Measurements from ENCODE around the gene GRK4.
"Not testable (repeated sequence)": the region's sequence is repeated elsewhere in the genome, so short reads cannot be mapped to it uniquely, and the experiment has no call there.

The GRK4 gene

DNA sequence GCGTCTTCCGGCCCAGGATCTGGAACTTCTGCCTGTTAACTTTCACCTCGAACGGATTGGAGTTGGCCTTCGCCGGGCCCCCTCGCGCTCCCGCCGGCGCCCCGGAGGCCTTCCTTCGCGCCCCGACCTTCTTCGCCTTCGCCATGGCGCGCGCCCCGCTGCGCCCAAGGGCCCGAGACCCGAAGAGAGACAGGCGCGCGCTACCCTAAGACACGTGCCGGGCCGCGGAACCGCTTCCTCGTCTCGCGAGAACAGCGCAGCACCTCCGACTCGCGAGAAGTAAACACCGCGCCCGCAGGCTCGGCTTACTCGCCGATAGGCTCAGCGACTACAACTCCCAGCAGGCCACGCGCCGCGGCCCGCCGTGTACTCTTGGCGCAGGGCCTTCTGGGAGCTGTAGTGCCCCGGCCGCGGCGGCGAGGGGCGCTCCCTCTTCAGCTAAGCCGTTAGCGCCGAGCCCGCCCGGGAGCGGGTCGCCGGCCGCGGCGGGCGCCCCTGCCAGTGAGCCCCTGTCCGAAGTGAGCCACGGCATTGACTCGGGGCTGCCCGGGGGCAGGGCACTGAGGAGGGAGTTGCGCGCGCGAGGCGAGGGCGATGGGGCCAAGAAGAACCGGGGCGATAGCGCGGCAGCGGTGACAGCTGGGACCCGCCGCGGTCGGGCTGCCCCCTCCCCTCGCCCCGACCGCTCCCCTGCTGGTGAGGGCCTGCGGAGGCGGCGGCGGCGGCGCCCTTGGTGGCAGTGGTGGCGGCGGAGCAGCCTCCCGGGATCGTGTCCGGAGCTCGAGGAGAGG, at the start of gene GRK4, which contains the start of gene NOP14:
GRK4 (plus strand) TSS at position 397 of the 791 bp plus-strand sequence. CDS start 500 bp downstream, outside the sequence.
NOP14 (minus strand) TSS at position 232 of the 791 bp plus-strand sequence; CDS start at position 145, 87 bp downstream.
- peak; percentile 98 for DNase-seq

DNA sequence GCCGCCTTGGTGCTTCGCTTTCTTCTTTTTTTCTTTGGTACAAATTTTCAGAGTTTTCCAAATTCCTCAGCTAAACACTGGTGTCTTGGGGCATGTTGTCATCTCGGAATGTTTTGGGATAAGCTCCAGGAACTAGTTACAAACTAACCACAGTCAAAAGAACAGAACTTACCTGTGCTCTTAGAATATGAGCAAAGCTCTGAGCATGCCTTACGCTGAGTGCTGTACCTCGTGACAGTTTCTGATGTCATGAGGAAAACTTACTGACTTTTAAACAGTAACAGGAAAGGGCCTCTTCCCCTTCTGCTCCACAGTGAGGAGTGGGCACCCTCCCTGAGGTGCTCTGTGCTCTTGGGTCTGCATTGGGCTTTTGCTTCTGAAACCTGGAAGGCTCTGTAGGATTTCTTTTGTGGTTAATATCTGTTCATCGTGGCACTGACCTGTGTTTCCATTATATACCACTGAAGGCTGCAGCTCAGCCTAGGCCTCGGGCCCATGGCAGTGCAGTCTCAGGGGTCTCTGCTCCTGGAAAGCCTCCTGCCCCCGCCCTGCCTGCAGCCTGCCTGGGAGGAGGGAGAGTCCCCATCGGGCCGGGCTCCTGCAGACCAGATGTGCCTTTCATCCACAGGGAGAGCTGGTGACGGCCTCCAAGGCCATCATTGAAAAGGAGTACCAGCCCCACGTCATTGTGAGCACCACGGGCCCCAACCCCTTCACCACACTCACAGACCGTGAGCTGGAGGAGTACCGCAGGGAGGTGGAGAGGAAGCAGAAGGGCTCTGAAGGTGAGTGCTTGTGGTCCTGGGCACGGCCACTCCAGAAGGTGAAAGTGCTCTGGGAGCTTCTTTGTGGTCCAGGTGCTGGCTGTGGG, 48.9 kb upstream of the GRK4 start:
- no peak for DNase-seq

DNA sequence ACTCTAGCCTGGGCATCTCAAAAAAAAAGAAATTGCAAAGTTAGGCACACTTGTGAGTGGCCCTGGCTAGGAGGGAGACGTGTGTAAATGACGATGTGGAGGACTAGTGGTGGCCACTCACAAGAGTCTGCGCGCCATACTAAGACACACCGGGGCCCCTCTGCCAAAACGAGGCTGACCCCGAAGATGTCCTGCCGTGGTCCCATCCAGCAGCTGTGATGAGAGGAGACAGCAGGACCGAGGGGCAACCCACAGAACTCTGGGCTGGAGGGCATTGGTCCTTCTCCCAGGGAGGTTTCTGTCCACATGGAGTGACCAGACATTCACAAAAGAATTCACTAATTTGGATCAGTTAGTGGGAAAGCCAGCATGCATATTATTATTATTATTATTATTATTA, 47.6 kb upstream of the GRK4 start:
- DNase-seq, result no peak

DNA sequence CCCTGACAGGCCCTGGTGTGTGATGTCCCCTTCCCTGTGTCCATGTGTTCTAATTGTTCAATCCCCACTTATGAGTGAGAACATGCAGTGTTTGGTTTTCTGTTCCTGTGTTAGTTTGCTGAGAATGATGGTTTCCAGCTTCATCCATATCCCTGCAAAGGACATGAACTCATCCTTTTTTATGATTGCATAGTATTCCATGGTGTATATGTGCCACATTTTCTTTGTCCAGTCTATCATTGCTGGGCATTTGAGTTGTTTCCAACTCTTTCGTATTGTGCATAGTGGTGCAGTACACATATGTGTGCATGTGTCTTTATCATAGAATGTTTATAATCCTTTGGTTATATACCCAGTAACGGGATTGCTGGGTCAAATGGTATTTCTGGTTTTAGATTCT, 46.7 kb upstream of the GRK4 start:
- not testable (repeated sequence) for DNase-seq

DNA sequence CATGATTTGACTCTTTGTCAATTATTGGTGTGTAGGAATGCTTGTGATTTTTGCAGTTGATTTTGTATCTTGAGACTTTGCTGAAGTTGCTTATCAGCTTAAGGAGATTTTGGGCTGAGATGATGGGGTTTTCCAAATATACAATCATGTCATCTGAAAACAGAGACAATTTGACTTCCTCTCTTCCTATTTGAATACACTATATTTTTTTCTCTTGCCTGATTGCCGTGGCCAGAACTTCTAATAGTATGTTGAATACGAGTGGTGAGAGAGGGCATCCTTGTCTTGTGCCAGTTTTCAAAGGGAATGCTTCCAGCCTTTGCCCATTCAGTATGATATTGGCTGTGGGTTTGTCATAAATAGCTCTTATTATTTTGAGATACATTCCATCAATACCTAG, 45.1 kb upstream of the GRK4 start:
- not testable (repeated sequence) for DNase-seq

DNA sequence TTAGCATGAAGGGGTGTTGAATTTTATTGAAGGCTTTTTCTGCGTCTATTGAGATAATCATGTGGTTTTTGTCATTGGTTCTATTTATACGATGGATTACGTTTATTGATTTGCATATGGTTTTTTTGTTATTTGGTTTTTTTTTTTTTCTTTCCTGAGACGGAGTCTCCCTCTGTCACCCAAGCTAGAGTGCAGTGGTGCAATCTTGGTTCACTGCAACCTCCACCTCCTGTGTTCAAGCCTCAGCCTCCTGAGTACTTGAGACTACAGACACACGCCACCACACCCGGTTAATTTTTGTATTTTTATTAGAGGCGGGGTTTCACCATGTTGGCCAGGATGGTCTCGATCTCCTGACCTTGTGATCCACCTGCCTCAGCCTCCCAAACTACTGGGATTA, 44.7 kb upstream of the GRK4 start:
- DNase-seq, result not testable (repeated sequence)

DNA sequence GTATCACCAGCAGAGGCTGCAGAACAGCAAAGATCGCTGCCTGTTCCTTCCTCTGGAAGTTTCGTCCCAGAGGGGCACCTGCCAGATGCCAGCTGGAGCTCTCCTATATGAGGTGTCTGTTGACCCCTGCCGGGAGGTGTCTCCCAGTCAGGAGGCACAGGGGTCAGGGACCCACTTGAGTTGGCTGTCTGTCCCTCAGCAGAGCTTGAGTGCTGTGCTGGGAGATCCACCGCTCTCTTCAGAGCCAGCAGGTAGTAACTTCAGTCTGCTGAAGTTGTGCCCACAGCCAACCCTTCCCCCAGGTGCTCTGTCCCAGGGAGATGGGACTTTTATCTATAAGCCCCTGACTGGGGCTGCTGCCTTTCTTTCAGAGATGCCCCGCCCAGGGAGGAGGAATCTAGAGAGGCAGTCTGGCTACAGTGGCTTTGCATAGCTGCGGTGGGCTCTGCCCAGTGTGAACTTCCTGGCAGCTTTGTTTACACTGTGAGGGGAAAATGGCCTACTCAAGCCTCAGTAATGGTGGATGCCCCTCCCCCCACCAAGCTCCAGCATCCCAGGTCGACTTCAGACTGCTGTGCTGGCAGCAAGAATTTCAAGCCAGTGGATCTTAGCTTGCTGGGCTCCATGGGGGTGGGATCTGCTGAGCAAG, 40.8 kb upstream of the GRK4 start:
- DNase-seq, result peak; percentile 50

DNA sequence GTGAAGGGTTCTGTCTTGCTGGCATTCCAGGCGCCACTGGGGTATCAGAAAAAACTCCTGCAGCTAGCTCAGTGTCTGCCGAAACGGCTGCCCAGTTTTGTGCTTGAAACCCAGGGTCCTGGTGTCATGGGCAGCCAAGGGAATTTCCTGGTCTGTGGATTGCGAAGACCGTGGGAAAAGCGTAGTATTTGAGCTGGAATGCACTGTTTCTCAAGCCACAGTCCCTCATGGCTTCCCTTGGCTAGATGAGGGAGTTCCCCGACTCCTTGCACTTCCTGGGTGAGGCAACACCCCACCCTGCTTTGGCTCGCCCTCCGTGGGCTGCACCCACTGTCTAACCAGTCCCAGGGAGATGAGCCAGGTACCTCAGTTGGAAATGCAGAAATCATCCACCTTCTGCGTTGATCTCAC, 40.2 kb upstream of the GRK4 start:
- no peak for DNase-seq

DNA sequence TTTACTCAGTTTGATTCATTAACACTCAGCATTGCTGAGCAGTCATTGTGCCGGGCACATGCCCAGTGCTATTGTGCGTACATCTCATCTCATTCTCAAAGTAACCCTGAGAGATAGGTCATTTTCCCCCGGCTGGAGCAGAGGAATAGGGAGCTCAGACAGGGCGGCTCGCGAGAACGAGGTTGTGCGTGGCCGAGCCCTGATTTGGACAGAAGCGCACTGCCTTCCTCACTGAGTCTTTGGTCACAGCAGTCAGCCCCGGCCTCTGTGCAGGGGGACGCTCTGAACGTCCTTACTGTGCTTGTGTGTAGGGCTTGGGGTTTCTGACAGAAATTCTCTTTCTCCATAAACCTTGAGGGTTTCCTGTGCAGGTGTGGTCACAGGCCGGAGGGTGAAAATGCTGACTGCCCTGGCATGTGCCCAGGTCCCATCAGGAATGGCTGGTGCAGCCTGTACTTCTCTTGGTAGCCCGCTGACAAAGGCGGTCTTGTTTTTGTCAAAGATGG, 39.6 kb upstream of the GRK4 start:
- DNase-seq, result no peak

DNA sequence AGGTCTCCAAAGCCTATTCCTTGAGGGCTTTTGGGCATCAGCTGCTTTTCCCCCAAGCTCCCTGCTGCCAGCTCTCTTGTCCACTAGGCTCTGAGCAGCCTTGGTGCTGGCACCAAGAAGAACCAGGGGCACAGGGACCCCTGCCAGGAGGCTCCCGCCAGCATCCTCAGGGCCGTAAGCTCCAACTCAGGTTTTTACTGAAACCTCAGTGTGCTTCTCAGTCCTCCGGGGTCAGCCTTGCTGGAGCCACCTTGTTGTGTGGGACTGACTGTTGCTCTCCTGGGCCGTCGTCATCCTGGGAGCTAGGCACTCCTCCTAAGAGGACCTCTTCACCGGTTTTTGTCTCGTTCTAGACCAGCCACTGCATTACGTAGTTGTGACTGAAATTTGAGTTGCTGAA, 39.1 kb upstream of the GRK4 start:
- no peak for DNase-seq

DNA sequence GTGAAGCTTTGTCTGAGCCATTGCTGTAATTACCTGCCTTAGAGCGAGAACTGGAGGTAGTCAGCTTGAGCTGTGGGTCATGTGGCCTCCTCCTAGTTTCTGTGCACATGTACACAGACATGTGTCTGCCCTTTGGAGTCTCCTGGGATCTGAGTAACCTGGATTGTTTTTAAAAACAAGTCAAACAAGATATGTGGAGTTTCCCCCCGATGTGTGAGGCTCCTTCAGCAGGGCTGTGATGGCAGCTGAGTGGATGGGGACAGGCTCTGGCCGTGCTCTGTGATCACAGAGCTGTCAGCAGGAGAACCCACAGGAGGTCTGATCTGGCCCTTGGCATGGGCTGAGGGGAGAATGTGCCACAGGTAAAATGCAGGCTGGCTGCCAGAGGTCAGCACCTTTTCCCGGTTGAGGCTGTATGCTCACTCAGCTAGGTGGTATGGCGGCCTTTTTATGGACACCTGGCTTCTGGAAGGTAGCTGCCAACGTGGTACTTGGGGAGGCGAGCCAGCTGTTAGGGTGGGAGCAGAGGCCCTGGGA, 38.5 kb upstream of the GRK4 start:
- no peak for DNase-seq

DNA sequence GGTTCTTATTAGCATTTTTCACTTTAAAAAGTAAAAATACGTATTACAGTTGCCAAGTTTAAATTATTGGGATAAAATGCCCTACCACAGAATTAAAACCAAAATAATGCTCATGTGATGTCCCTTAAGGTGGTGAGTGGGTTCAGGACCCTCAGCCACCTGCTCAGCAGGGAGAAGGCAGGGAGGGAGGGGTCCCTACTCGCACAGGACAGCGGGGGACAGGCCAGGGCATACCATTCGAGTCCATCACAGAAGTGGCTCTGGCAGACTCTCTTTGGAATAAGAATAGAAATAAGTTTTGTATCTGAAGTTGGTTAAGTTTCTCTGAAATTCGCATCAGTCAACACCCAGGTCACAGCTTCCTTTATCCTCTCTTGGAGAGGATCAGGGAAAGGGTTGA, 37.9 kb upstream of the GRK4 start:
- DNase-seq, result no peak

DNA sequence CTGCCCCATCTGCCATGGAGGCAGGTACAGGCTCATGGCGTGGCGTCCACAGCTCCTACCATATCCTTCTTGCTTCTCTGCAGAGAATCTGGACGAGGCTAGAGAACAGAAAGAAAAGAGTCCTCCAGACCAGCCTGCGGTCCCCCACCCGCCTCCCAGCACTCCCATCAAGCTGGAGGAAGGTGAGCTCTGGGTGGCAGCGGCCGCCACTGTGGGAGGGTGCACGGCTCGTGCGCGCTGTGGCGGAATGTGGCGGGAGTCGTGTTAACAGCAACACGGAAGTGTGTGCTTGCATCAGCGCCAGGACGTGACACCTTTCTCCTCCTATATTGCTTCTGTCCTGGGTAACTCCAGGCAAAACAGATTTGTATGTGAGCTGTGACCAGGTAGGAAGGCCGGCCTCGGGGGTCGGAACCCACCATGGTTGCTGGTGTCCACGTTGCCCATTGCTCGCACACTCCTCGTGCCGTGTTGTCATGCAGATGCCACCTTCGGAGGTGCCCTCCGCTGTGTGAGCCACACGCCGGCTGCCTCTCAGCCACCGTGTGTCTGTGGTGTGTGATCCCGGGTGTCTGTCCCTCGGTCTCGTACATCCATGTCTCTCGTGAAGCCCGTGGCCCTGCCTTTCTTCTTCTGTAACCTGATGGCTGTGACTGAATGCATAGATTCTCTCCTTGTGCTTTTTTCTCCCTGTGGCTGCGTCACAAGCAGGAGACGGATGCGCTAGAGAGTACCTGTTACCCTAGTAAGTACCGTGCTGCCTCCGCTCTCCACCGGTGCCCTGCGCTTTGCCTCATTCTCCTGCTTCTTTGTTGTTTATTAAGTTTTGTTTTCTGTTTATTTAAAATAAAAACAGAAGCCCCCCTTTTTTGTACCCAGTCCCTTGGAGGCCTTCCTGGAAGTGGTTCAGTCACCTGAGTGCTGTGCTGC, 37.2 kb upstream of the GRK4 start:
- DNase-seq, result no peak

DNA sequence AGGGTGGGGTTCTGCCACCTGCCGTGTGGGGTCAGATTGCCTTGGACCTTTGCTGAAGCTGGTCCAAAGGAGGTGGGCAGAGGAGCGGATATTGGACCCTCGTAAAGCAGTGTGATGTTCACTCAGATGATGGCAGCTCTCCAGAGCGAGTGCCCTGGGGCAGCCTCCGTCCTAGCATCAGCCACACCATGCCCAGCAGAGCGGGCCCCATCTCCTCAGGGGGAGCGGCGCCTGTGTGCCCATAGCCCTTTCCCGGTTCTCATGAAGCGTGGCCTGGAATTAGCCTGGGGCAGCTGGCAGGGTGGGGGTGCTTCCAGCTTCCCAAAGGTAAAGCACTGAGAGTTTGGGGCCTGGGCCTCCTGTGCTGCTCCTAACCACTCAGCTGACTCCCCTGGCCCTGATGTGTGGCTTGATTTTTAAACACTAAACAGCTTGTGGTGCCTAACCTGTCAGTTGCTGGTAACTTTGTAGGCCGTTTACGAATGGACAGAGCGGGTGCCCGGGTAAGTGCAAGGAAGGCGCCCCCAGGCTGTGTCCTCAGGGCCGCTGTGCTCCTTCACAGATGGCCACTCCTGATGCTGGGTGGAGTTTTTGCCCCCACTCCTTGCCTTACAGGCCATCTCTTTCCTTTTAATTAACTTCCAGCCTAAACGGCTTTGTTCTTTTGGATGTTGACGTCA, 36.2 kb upstream of the GRK4 start:
- no peak for DNase-seq

DNA sequence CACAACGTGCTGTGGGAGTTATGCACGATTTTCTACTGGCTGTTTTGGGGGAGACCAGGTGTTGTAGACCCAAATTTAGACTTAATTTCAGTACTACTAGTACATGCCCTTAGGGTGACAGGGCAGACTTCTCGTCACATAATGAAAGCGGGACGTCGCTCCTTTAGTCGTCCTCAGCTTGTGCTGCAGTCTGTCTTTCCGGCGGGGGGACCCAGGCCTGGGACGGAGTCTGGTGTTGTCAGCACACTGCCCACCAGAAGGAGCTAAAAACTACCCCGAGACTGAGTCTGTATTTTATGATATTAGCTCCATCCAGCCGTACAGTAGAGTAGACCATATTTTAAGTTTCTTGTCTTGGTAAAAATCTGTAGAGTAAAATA, 35.7 kb upstream of the GRK4 start:
- DNase-seq, result no peak

DNA sequence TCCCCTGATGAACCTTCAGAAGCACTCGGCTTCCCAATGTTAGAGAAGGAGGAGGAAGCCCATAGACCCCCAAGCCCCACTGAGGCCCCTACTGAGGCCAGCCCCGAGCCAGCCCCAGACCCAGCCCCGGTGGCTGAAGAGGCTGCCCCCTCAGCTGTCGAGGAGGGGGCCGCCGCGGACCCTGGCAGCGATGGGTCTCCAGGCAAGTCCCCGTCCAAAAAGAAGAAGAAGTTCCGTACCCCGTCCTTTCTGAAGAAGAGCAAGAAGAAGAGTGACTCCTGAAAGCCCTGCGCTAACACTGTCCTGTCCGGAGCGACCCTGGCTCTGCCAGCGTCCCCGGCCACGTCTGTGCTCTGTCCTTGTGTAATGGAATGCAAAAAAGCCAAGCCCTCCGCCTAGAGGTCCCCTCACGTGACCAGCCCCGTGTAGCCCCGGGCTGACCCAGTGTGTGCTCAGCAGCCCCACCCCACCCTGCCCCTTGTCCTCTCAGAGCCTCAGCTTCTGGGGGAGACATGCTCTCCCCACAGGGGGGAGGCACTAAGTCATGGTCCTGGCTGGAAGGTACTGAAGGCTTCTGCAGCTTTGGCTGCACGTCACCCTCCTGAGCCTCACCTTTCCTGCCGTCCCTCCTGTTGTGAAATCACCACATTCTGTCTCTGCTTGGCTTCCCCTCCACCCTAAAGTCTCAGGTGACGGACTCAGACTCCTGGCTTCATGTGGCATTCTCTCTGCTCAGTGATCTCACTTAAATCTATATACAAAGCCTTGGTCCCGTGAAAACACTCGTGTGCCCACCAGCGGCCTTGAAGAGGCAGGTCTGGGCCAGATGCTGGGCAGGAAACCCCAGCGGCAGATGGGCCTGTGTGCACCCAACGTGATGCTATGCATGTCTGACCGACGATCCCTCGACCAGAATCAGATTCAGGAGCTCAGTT, 34.9 kb upstream of the GRK4 start:
- no peak for DNase-seq

DNA sequence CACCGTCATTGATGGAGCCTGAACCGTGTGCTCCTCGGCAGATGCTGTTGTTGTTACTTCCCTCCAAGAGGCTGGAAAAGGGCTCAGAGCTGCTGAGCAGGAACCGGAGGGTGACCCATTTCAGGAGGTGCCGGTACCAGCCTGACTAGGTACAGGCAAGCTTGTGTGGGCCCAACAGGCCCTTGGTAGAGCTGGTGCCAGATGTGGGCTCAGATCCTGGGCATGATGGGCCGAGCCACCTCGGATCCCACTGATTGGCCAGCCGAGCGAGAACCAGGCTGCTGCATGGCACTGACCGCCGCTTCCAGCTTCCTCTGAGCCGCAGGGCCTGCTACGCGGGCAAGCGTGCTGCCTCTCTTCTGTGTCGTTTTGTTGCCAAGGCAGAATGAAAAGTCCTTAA, 33.9 kb upstream of the GRK4 start:
- DNase-seq, result no peak

DNA sequence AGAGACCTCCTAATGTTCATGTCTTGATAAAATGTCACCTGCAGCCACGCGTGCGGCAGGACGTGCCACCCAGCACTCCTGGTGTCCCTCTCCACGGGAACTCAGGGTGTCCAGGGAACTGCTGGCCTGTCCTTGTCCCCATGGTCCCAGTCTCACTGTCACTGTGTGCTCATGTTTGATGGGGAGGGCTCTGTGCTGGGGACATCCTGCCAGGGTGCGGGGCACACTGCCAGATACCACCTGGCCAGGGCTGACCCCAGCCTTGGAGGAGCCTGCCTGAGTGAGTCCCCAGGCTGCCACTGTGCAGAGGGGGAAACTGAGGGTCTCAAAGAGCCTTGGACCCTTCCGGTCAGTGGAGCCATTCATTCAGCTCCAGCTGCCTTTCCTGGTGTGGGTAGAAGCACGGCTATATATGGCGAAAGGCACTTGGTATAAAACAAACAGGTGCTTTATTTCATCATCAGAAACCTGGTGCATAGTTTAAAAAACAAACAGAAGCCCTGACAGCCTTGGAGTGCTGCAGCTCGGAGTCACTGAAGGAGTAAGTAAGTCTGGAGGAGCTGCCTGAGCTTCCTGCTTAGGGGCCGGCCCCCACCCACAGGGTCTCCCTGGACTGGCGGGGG, 33.1 kb upstream of the GRK4 start:
- DNase-seq, result no peak

DNA sequence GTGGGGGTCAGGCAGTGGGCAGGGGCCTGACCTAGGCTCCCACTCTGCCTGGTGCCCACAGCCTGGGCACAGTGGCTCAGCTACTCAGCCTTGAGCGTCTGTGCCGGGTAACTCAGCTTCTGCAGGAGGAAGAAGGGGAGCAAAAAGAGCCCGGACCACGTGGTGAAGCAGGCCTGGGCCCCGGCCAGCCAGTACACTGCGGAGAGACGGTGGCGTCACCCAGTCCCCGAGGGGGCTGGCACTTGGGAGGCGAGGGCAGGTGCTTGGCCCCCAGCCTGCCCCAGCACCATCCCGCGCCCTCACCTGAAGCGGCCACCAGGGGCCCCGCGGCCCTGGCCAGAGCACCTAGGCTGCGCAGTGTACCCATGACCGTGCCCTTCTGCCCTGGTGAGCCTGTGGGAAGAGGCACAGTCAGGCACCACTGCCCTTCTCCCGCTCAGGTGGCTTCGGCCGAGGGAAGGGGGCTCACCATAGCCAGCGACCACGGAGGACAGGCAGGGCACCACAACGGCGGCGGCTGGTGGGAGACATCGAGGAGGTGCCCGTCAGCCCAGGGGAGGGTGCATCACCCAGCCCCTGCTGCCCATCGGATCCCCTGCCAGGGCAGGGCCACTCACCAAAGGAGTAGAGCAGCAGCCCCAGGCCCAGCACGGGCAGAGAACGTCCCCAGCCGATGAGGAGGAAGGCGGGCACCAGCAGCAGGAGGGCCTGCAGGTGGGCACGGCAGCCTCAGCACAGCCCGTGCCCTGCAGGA, 32.4 kb upstream of the GRK4 start:
- no peak for DNase-seq
